ENCODE measurements around the gene HDHD3.
A peak's percentile ranks its signal among the peaks of the same experiment; 100 is the strongest.
"Not testable (repeated sequence)": the region's sequence is repeated elsewhere in the genome, so short reads cannot be mapped to it uniquely, and the experiment has no call there.

HDHD3 gene

DNA sequence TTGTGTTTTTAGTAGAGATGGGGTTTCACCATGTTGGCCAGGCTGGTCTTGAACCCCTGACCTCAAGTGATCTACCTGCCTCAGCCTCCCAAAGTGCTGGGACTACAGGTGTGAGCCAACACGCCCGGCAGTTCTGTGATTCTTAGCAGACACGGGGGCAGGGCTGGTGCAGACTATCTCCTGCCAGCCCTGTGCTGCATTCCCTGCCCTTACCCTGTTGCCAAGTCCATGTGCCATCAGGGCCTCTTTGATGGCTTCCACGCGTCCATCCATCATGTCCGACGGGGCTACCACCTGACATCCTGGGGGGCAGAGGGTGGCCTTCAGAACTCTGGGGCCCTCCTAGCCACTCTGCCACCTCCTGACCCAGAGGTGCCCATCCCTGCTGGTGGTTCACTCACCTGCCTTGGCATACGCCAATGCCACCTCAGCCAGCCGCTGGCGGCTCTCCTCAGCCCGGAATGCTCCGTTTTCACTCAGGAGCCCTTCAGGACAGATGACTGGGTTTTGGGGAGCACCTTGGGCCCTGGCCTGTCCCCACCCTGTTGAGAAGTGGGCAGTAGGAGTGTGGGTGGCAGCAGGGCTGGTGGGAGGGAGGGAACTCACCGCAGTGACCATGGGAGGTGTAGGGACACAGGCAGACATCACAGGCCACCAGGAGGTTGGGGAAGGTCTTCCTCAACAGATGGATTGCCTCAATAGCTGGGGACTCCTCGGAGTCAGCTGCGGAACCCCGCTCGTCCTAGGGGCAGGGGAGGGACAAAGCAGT, 13.6 kb upstream of the HDHD3 start:
- H3K9me3 ChIP-seq (ENCODE audit: control insufficient read depth in 1 of 2, low read length in 2 of 2), result no peaks in the 10 kb centered on the region
- no peaks in the 10 kb centered on the region for H3K27me3 ChIP-seq (ENCODE audit: control insufficient read depth in 1 of 2, insufficient read depth in 2 of 2, low read length in 2 of 2)
- no peak overlapping the region for H3K9ac ChIP-seq (ENCODE audit: low read depth in 1 of 2, low read length in 2 of 2)
- H3K36me3 ChIP-seq (ENCODE audit: control insufficient read depth in 1 of 2, insufficient read depth in 2 of 2, low read length in 2 of 2), result peaks cover 28 to 62% of the 10 kb centered on the region in 2 donors
- no peak overlapping the region for H3K27ac ChIP-seq (ENCODE audit: low read depth, low read length)
- no peak overlapping the region for H3K4me3 ChIP-seq (ENCODE audit: low read depth in 1 of 2, low read length in 2 of 2)
- H3K4me1 ChIP-seq (ENCODE audit: control insufficient read depth in 1 of 2, insufficient read depth in 2 of 2, low read length in 2 of 2), result peaks cover 38 to 40% of the 10 kb centered on the region in 2 donors

DNA sequence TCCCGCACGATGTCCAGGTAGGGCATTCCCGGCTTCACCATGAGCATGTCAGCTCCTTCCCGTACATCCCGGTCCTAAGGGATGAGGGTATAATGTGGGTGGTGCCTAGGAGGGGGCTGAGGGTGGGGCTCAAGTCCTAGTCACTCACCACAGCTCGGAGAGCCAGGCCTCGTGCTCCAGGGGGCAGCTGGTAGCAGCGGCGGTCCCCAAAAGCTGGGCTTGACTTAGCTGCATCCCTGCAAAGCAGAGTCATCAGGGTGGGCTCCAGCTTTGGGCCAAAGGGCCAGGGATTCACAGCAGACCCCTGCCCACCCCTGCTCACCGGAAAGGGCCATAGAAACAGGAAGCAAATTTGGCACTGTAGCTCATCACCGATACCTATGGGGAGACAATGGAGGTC, 12.7 kb upstream of the HDHD3 start:
- H3K27ac ChIP-seq (ENCODE audit: low read depth, low read length), result no peak overlapping the region
- H3K9ac ChIP-seq (ENCODE audit: low read depth in 1 of 2, low read length in 2 of 2), result no peak overlapping the region
- H3K4me1 ChIP-seq (ENCODE audit: control insufficient read depth in 1 of 2, insufficient read depth in 2 of 2, low read length in 2 of 2), result peaks cover 35 to 38% of the 10 kb centered on the region in 2 donors
- no peaks in the 10 kb centered on the region for H3K9me3 ChIP-seq (ENCODE audit: control insufficient read depth in 1 of 2, low read length in 2 of 2)
- H3K36me3 ChIP-seq (ENCODE audit: control insufficient read depth in 1 of 2, insufficient read depth in 2 of 2, low read length in 2 of 2), result peaks cover 28 to 59% of the 10 kb centered on the region in 2 donors
- H3K27me3 ChIP-seq (ENCODE audit: control insufficient read depth in 1 of 2, insufficient read depth in 2 of 2, low read length in 2 of 2), result no peaks in the 10 kb centered on the region
- no peak overlapping the region for H3K4me3 ChIP-seq (ENCODE audit: low read depth in 1 of 2, low read length in 2 of 2)

- Histone ChIP-seq H3K9ac (ENCODE audit: low read depth in 1 of 2, low read length in 2 of 2) (no peak overlapping the region), H3K9me3 (ENCODE audit: control insufficient read depth in 1 of 2, low read length in 2 of 2) (no peaks in the 10 kb centered on the region), H3K4me3 (ENCODE audit: low read depth in 1 of 2, low read length in 2 of 2) (no peak overlapping the region), H3K27me3 (ENCODE audit: control insufficient read depth in 1 of 2, insufficient read depth in 2 of 2, low read length in 2 of 2) (no peaks in the 10 kb centered on the region), H3K4me1 (ENCODE audit: control insufficient read depth in 1 of 2, insufficient read depth in 2 of 2, low read length in 2 of 2) (peaks cover 35 to 41% of the 10 kb centered on the region in 2 donors), H3K36me3 (ENCODE audit: control insufficient read depth in 1 of 2, insufficient read depth in 2 of 2, low read length in 2 of 2) (peaks cover 28 to 59% of the 10 kb centered on the region in 2 donors), H3K27ac (ENCODE audit: low read depth, low read length) (no peak overlapping the region)
Observed at GRCh38 chr9:113388833-113389232, 12.0 kb upstream of the HDHD3 start.

- peaks cover 35 to 41% of the 10 kb centered on the region in 2 donors for H3K4me1 ChIP-seq (ENCODE audit: control insufficient read depth in 1 of 2, insufficient read depth in 2 of 2, low read length in 2 of 2)
- H3K27ac ChIP-seq (ENCODE audit: low read depth, low read length), result peak overlapping the region; percentile 57
- peak overlapping the region; percentile 6 to 8 for H3K4me3 ChIP-seq (ENCODE audit: low read depth in 1 of 2, low read length in 2 of 2)
- H3K27me3 ChIP-seq (ENCODE audit: control insufficient read depth in 1 of 2, insufficient read depth in 2 of 2, low read length in 2 of 2), result no peaks in the 10 kb centered on the region
- no peaks in the 10 kb centered on the region for H3K9me3 ChIP-seq (ENCODE audit: control insufficient read depth in 1 of 2, low read length in 2 of 2)
- peak overlapping the region in 1 of 2 donors; percentile 0 for H3K9ac ChIP-seq (ENCODE audit: low read depth in 1 of 2, low read length in 2 of 2)
- H3K36me3 ChIP-seq (ENCODE audit: control insufficient read depth in 1 of 2, insufficient read depth in 2 of 2, low read length in 2 of 2), result peaks cover 28 to 52% of the 10 kb centered on the region in 2 donors
Observed at GRCh38 chr9:113387560-113388230, 10.9 kb upstream of the HDHD3 start.

GRCh38 chr9:113386571-113387393, 10.0 kb upstream of the HDHD3 start:
- no peaks in the 10 kb centered on the region for H3K9me3 ChIP-seq (ENCODE audit: control insufficient read depth in 1 of 2, low read length in 2 of 2)
- peak overlapping the region; percentile 6 to 29 for H3K4me3 ChIP-seq (ENCODE audit: low read depth in 1 of 2, low read length in 2 of 2)
- H3K9ac ChIP-seq (ENCODE audit: low read depth in 1 of 2, low read length in 2 of 2), result no peak overlapping the region
- H3K27ac ChIP-seq (ENCODE audit: low read depth, low read length), result peak overlapping the region; percentile 57
- H3K27me3 ChIP-seq (ENCODE audit: control insufficient read depth in 1 of 2, insufficient read depth in 2 of 2, low read length in 2 of 2), result no peaks in the 10 kb centered on the region
- H3K36me3 ChIP-seq (ENCODE audit: control insufficient read depth in 1 of 2, insufficient read depth in 2 of 2, low read length in 2 of 2), result peaks cover 21 to 43% of the 10 kb centered on the region in 2 donors
- H3K4me1 ChIP-seq (ENCODE audit: control insufficient read depth in 1 of 2, insufficient read depth in 2 of 2, low read length in 2 of 2), result peaks cover 35 to 41% of the 10 kb centered on the region in 2 donors

- Histone ChIP-seq H3K9me3 (ENCODE audit: control insufficient read depth in 1 of 2, low read length in 2 of 2) (no peaks in the 10 kb centered on the region), H3K4me3 (ENCODE audit: low read depth in 1 of 2, low read length in 2 of 2) (peak overlapping the region in 1 of 2 donors; percentile 36), H3K9ac (ENCODE audit: low read depth in 1 of 2, low read length in 2 of 2) (no peak overlapping the region), H3K4me1 (ENCODE audit: control insufficient read depth in 1 of 2, insufficient read depth in 2 of 2, low read length in 2 of 2) (peaks cover 31 to 34% of the 10 kb centered on the region in 2 donors), H3K36me3 (ENCODE audit: control insufficient read depth in 1 of 2, insufficient read depth in 2 of 2, low read length in 2 of 2) (peaks cover 0 to 7% of the 10 kb centered on the region in 2 donors), H3K27ac (ENCODE audit: low read depth, low read length) (no peak overlapping the region), H3K27me3 (ENCODE audit: control insufficient read depth in 1 of 2, insufficient read depth in 2 of 2, low read length in 2 of 2) (no peaks in the 10 kb centered on the region)
Observed at GRCh38 chr9:113381909-113382411, 5.2 kb upstream of the HDHD3 start.

- H3K4me3 ChIP-seq (ENCODE audit: low read depth in 1 of 2, low read length in 2 of 2); H3K9me3 ChIP-seq (ENCODE audit: control insufficient read depth in 1 of 2, low read length in 2 of 2); H3K27ac ChIP-seq (ENCODE audit: low read depth, low read length); H3K36me3 ChIP-seq (ENCODE audit: control insufficient read depth in 1 of 2, insufficient read depth in 2 of 2, low read length in 2 of 2); H3K27me3 ChIP-seq (ENCODE audit: control insufficient read depth in 1 of 2, insufficient read depth in 2 of 2, low read length in 2 of 2); H3K9ac ChIP-seq (ENCODE audit: low read depth in 1 of 2, low read length in 2 of 2): not testable (repeated sequence)
- H3K4me1 ChIP-seq (ENCODE audit: control insufficient read depth in 1 of 2, insufficient read depth in 2 of 2, low read length in 2 of 2), result peaks cover 26 to 29% of the 10 kb centered on the region in 2 donors
Observed at GRCh38 chr9:113381441-113381840, 4.7 kb upstream of the HDHD3 start.

DNA sequence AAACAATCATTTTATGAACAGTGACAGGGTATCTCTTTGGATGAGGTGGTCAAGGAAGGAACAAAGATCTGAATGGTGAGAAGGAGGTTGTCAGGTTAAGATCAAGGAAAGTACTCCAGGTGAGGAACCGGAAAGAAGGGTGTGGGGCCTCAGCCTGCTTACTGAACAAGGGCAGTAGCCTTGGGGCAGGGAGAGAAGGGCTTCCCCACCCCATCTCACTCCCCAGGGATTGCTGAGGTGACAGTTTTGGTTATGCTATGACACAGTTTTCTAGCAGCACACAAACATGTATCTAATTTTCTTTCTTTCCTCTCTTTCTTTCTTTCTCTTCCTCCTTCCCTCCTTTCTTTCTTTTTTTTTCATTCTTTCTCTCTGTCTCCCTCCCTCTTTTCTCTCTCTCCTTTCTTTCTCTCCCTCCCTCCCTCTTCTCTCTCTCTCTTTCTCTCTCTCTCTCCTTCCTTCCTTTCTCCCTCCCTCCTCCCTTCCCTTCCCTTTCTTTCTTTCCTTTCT, 4.1 kb upstream of the HDHD3 start:
- H3K27me3 ChIP-seq (ENCODE audit: control insufficient read depth in 1 of 2, insufficient read depth in 2 of 2, low read length in 2 of 2), result no peaks in the 10 kb centered on the region
- no peak overlapping the region for H3K9ac ChIP-seq (ENCODE audit: low read depth in 1 of 2, low read length in 2 of 2)
- H3K4me1 ChIP-seq (ENCODE audit: control insufficient read depth in 1 of 2, insufficient read depth in 2 of 2, low read length in 2 of 2), result peaks cover 24 to 25% of the 10 kb centered on the region in 2 donors
- no peaks in the 10 kb centered on the region for H3K9me3 ChIP-seq (ENCODE audit: control insufficient read depth in 1 of 2, low read length in 2 of 2)
- peak overlapping the region in 1 of 2 donors; percentile 35 for H3K4me3 ChIP-seq (ENCODE audit: low read depth in 1 of 2, low read length in 2 of 2)
- H3K27ac ChIP-seq (ENCODE audit: low read depth, low read length), result no peak overlapping the region
- peaks cover 0 to 5% of the 10 kb centered on the region in 2 donors for H3K36me3 ChIP-seq (ENCODE audit: control insufficient read depth in 1 of 2, insufficient read depth in 2 of 2, low read length in 2 of 2)

DNA sequence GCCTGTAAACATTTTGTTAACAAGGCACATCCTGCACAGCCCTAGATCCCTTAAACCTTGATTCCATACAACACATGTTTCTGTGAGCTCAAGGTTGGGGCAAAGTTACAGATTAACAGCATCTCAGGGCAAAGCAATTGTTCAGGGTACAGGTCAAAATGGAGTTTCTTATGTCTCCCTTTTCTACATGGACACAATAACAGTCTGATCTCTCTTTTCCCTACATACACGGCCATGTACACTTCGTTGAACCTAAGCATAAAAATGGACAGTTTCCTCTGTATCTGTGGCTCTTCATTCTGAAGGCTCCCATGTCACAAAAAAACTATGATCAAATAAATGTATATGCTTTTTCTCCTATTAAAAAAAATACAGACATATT, 3.0 kb upstream of the HDHD3 start:
- not testable (repeated sequence) for H3K9me3 ChIP-seq (ENCODE audit: control insufficient read depth in 1 of 2, low read length in 2 of 2); H3K27me3 ChIP-seq (ENCODE audit: control insufficient read depth in 1 of 2, insufficient read depth in 2 of 2, low read length in 2 of 2); H3K27ac ChIP-seq (ENCODE audit: low read depth, low read length); H3K36me3 ChIP-seq (ENCODE audit: control insufficient read depth in 1 of 2, insufficient read depth in 2 of 2, low read length in 2 of 2); H3K9ac ChIP-seq (ENCODE audit: low read depth in 1 of 2, low read length in 2 of 2); H3K4me3 ChIP-seq (ENCODE audit: low read depth in 1 of 2, low read length in 2 of 2)
- peaks cover 29 to 34% of the 10 kb centered on the region in 2 donors for H3K4me1 ChIP-seq (ENCODE audit: control insufficient read depth in 1 of 2, insufficient read depth in 2 of 2, low read length in 2 of 2)
